RWPE1 (cell line): ENCODE data around the gene XIAP.
A peak's percentile ranks its signal among the peaks of the same experiment; 100 is the strongest.

Experiments used
- CTCF ChIA-PET: fragments of 350-600 bp; sonication (Branson Sonifier 250); formaldehyde crosslinking; extraction: SDS; loops from one replicate; lab custom pipeline; 2021; lab: Yijun Ruan, JAX
- POLR2A ChIA-PET: fragments of 400-600 bp; formaldehyde crosslinking; extraction: SDS; loops from one replicate; lab custom pipeline; 2020; ENCODE audit warnings: antibody characterized with exemption; ENCODE audit not compliant: low non-redundant PET; lab: Yijun Ruan, JAX
- DNase-seq: peaks from one replicate; pipeline ENCODE4 v3.0.0; 2012; ENCODE audit warnings: low spot score
- H3K27ac ChIP-seq: fragments of 450-650 bp; 2 replicates; pipeline ENCODE4 v1.5.1; 2017
- TF ChIP-seq, protein P1 (sequence below): fragments of 450-650 bp; conservative IDR thresholded peaks from 2 replicates; pipeline ENCODE4 v1.5.1; 2017; ENCODE audit warnings: low read depth, mild to moderate bottlenecking

Gene XIAP

DNA sequence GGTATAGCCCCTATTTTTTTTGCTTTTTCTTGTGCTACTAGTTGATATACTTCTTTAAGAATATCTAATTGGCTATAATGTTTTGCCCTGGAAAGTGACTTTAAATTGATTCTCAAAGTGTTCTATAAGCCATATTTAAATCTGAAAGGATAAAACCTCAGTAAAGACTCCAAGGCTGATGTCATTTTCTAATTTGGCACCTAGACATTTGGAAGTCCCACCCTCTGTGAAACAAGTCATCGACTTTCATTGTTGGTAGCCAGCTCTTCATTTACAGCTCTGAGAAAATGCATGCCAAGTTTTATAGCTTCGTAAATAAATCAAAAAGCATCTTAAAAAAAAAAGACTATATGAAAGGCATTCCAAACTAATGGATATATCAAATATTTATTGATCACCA, 83.6 kb downstream of the XIAP start:
- ChIA-PET CTCF (interaction anchor here (0.5 kb wide), 1 partner anchor 241 kb away, joined by 3 read pairs; no protein-coding TSS in a partner anchor), POLR2A (no interaction called here)
- DNase-seq = no peak
- no peak overlapping the region for H3K27ac ChIP-seq
- TF ChIP-seq, protein P1, sequence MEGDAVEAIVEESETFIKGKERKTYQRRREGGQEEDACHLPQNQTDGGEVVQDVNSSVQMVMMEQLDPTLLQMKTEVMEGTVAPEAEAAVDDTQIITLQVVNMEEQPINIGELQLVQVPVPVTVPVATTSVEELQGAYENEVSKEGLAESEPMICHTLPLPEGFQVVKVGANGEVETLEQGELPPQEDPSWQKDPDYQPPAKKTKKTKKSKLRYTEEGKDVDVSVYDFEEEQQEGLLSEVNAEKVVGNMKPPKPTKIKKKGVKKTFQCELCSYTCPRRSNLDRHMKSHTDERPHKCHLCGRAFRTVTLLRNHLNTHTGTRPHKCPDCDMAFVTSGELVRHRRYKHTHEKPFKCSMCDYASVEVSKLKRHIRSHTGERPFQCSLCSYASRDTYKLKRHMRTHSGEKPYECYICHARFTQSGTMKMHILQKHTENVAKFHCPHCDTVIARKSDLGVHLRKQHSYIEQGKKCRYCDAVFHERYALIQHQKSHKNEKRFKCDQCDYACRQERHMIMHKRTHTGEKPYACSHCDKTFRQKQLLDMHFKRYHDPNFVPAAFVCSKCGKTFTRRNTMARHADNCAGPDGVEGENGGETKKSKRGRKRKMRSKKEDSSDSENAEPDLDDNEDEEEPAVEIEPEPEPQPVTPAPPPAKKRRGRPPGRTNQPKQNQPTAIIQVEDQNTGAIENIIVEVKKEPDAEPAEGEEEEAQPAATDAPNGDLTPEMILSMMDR = no peak

DNA sequence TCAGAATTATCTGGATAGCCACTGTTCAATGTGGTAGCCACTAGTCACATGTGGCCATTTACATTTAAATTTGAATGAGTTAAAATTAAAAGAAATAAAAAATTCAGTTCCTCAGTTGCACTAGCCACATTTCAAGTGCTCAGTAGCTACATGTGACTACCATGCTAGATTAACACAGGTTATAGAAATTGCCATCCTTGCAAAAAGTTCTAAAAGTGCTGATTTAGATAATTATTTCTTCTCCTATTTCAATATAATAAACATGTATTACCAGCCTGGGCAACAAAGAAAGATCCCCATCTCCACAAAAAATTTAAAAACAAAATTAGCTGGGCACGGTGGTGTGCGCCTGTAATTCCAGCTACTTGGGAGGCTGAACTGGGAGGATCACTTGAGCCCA, 90.0 kb downstream of the XIAP start:
- no peak for DNase-seq
- TF ChIP-seq, protein P1 = no peak
- POLR2A ChIA-PET = no interaction called here
- H3K27ac ChIP-seq = no peak overlapping the region
- CTCF ChIA-PET = no interaction called here

DNA sequence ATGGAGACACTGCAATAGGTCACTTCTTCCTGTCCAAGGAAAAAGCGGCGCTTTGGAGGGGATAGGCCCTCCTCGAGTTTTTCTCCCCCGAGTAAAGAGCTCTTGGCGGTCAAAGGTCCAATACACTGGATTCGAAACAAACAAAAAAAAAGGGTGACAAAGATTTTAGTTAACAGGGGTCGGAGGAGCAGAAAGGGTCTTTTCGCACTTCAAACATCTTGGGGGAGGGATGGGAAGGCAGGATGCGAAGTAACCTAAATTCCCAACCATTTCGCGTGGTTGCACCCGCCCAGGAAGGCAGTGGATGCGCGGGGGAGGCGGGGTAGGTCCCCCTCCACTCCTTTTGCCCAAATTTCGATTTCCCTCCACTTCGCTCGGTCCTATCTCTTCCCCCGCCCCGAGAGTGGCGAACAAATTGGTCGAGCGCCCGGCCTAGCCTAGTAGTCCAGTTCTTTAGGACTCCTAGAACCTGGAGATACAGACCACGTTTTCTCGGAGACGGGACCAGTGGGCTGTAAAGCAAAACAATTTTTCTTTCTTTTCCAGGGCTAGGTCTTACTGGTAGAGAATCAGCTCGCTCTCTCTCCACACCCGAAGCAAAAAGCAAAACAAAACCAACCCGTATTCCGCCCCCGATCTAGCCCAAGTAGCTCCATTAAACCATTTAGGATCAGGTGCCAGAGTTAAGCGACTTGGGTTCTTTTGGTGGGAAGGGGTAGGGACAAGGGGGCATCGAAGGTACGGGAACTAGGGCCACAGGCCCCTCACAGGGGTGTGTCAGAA, 99.6 kb downstream of the XIAP start:
- DNase-seq = peak; percentile 12
- TF ChIP-seq, protein P1 = no peak
- POLR2A ChIA-PET = no interaction called here

DNA sequence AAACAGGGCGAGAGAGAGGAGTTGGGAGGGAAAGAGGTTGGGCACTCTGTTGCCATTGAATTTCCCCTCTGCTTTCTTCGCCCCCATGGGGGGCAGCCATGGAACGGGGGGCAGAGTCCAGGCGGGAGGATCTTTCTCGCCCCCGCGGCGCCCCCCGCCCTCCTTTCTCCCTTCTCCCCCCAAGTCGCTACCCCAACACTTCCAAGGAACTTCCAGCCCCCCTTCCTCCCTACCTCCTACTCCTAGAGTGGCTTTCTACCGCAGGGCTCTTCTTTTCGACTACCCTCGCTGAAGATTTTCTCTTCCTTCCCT, 101.1 kb downstream of the XIAP start:
- H3K27ac ChIP-seq = peak overlapping the region; percentile 95
- DNase-seq = peak; percentile 1
- ChIA-PET POLR2A (no interaction called here), CTCF (no interaction called here)
- TF ChIP-seq, protein P1 = no peak

More for the DNA sequence above, 99.6 kb downstream of the XIAP start:
- H3K27ac ChIP-seq = peak overlapping the region; percentile 95
- CTCF ChIA-PET = interaction anchor here (0.7 kb wide), 1 partner anchor 55 kb away, joined by 5 read pairs; no protein-coding TSS in a partner anchor

DNA sequence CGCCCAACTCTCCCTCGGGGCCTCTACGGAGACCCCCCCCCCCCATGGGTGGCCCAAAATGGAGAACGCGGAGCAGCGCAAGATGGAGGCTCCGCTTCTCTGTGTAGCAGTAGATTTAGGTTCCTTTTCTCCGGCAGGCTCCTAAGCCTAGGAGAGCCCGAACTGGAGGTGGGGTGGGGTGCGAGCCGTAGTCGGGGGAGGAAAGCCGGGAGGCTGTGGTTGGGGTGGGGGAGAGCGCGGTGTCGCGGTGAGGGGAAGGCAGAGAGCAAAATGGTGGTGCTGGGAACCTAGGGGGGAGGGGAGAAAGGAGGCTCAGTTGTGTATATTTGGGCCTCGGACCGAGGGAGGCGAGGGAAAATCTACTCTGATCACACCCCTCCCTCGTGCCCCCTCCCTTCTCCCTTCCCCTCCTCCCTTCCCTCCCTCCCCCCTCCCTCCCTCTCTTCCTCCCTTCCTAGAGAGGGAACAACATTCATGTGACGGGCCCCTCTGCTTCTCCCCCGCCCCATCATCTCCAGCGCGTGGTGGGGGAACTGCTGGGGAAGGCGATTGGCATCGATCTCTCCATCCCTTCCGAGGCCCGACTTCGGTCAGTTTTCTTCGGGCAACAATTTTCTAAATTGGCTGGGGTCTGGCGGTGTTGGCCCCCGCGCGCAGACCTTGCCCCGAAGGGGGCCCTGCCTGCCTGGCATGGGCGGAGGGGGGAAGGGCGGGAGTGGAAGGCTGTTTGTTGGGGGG, 101.6 kb downstream of the XIAP start, which contains the start of gene STAG2:
Gene STAG2 (plus strand): TSS at position 439 of the 738 bp plus-strand sequence. CDS start 60,922 bp downstream, outside the sequence.
- CTCF ChIA-PET = no interaction called here
- TF ChIP-seq, protein P1 = no peak
- peak; percentile 64 for DNase-seq
- peak within 1 kb of the TSS; percentile 95 for H3K27ac ChIP-seq
- POLR2A ChIA-PET = no interaction called here

DNA sequence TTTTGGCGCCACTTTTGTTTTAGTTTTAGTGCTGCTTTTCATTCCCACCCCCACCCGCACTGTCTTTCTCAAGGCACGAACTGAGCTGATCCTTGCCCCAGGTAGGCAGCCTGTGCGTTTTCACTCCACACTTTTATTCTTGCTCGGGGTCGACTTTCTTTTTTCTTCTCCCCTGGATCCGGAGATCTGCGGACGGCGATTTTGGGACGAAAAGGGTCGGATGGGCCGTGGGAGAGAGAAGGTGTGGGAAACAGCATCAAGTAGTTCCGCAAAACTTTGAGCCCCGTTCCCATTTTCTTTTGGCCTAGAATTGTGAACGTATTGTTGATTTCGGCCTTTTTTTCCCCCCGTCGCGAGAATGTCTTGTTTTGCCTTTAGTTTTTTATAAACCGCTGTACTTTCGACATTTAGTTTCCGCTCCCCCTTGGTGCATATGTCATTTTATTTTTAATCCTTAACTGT, 102.2 kb downstream of the XIAP start:
- ChIA-PET POLR2A (no interaction called here), CTCF (no interaction called here)
- H3K27ac ChIP-seq = peak overlapping the region; percentile 95
- TF ChIP-seq, protein P1 = no peak
- no peak for DNase-seq
